Lower leg skin (tissue), 3 donors: ENCODE results near the gene LCLAT1.

ENCODE experiments used
- CTCF ChIP-seq, 3 donors: fragments of 450-650 bp; IDR thresholded peaks; one replicate each; pipeline ENCODE4 v1.5.1; 2016; ENCODE audit warnings: antibody characterized with exemption in 3 of 3, mild to moderate bottlenecking in 3 of 3, moderate library complexity in 2 of 3
- POLR2A ChIP-seq, 2 donors: fragments of 450-650 bp; IDR thresholded peaks; one replicate each; pipeline ENCODE4 v1.6.1; 2016 to 2017; ENCODE audit warnings: antibody characterized with exemption in 2 of 2, mild to moderate bottlenecking in 1 of 2, moderate library complexity in 1 of 2

- TF ChIP-seq CTCF (IDR thresholded peaks at IDR 0.05) (no peak), POLR2A (IDR thresholded peaks at IDR 0.05) (no peak)
Measured at GRCh38 chr2:30434708-30435107, 12.3 kb upstream of the LCLAT1 start.
